ENCODE measurements around the gene GNAT1. TPM values are rescaled to one million over a fixed set of nuclear protein-coding genes. Genes with fewer than 3 reads are reported as not detected.
A peak's percentile ranks its signal among the peaks of the same experiment; 100 is the strongest.

Gene GNAT1
- total RNA-seq, 1 experiment from 2014 or later, result 0.13 TPM

- ChIA-PET CTCF (interaction anchor here (0.7 to 17.1 kb wide), 7 partner anchors 12 to 143 kb away, joined by 3 to 604 read pairs (median 82); partner anchors contain the start of genes GNAT1 and SLC38A3), POLR2A (interaction anchor here (2.2 kb wide), 1 partner anchor 17 kb away, joined by 6 read pairs; no protein-coding TSS in a partner anchor)
- TF ChIP-seq MXD4 (CRISPR knock-in tag; IDR thresholded peaks at IDR 0.05; ENCODE audit: borderline replicate concordance) (no peak), HMGA2 (CRISPR knock-in tag; IDR thresholded peaks at IDR 0.05) (no peak), ATF2 (CRISPR knock-in tag; IDR thresholded peaks at IDR 0.05; ENCODE audit: borderline replicate concordance, low read depth) (no peak), PRRX2 (CRISPR knock-in tag; IDR thresholded peaks at IDR 0.05) (no peak)
- Mint-ChIP-seq H3K4me3 (no peak overlapping the region), H3K4me1 (peaks cover 27% of the 10 kb centered on the region), H3K27me3 (ENCODE audit: low read depth) (peaks cover 4% of the 10 kb centered on the region), H3K36me3 (no peaks in the 10 kb centered on the region), H3K9me3 (no peaks in the 10 kb centered on the region), H3K27ac (no peak overlapping the region)
- ATAC-seq, result no peak
- no peak for DNase-seq (ENCODE audit: low spot score)
Observed at GRCh38 chr3:50229490-50229889, 38.1 kb downstream of the GNAT1 start.

GRCh38 chr3:50230104-50230793 is 38.8 kb downstream of the GNAT1 start:
- H3K36me3 Mint-ChIP-seq, result no peaks in the 10 kb centered on the region
- no peak overlapping the region for H3K4me3 Mint-ChIP-seq
- peaks cover 23% of the 10 kb centered on the region for H3K4me1 Mint-ChIP-seq
- TF ChIP-seq MYBL2 (CRISPR knock-in tag; IDR thresholded peaks at IDR 0.05), result no peak
- no peak for TF ChIP-seq ZNF121 (CRISPR knock-in tag; IDR thresholded peaks at IDR 0.05)
- no peak for TF ChIP-seq CREM (CRISPR knock-in tag; IDR thresholded peaks at IDR 0.05)
- TF ChIP-seq ZNF219 (CRISPR knock-in tag; IDR thresholded peaks at IDR 0.05; ENCODE audit: borderline replicate concordance), result no peak
- H3K27ac Mint-ChIP-seq, result no peak overlapping the region
- ATAC-seq (no peak), DNase-seq (ENCODE audit: low spot score) (no peak)
- H3K27me3 Mint-ChIP-seq (ENCODE audit: low read depth), result peaks cover 4% of the 10 kb centered on the region
- ChIA-PET POLR2A (no interaction called here), CTCF (interaction anchor here (0.6 to 17.1 kb wide), 4 partner anchors 9 to 37 kb away, joined by 3 to 604 read pairs (median 82); partner anchors contain the start of gene GNAT1)
- no peaks in the 10 kb centered on the region for H3K9me3 Mint-ChIP-seq

- CTCF ChIA-PET, result interaction anchor here (0.6 to 17.1 kb wide), 4 partner anchors 9 to 37 kb away, joined by 3 to 604 read pairs (median 82); partner anchors contain the start of gene GNAT1
- no peaks in the 10 kb centered on the region for H3K36me3 Mint-ChIP-seq
- DNase-seq (ENCODE audit: low spot score), result no peak
- no peak for ATAC-seq
- no peaks in the 10 kb centered on the region for H3K9me3 Mint-ChIP-seq
- POLR2A ChIA-PET, result no interaction called here
- no peak overlapping the region for H3K4me3 Mint-ChIP-seq
- H3K27me3 Mint-ChIP-seq (ENCODE audit: low read depth), result peaks cover 4% of the 10 kb centered on the region
- peak overlapping the region; percentile 13; the same call in 1 of the 2 replicates for H3K27ac Mint-ChIP-seq
- TF ChIP-seq E2F4 (CRISPR knock-in tag; IDR thresholded peaks at IDR 0.05; ENCODE audit: borderline replicate concordance, low read depth), result no peak
- no peak for TF ChIP-seq PRRX2 (CRISPR knock-in tag; IDR thresholded peaks at IDR 0.05)
- TF ChIP-seq HMGXB4 (CRISPR knock-in tag; IDR thresholded peaks at IDR 0.05), result no peak
- no peak for TF ChIP-seq NR3C1 (CRISPR knock-in tag; conservative IDR thresholded peaks at IDR 0.05; ENCODE audit: low read depth)
- no peak for TF ChIP-seq ZNF416 (CRISPR knock-in tag; IDR thresholded peaks at IDR 0.05)
- TF ChIP-seq ZNF396 (CRISPR knock-in tag; IDR thresholded peaks at IDR 0.05; ENCODE audit: borderline replicate concordance), result no peak
- peaks cover 26% of the 10 kb centered on the region for H3K4me1 Mint-ChIP-seq
Observed at GRCh38 chr3:50230794-50231125, 39.4 kb downstream of the GNAT1 start.

- H3K4me3 Mint-ChIP-seq, result no peak overlapping the region
- ChIA-PET POLR2A (no interaction called here), CTCF (interaction anchor here (6.8 to 17.1 kb wide), 2 partner anchors 15 to 38 kb away, joined by 154 to 604 read pairs; partner anchors contain the start of gene GNAT1)
- no peaks in the 10 kb centered on the region for H3K36me3 Mint-ChIP-seq
- no peak for ATAC-seq
- H3K27me3 Mint-ChIP-seq (ENCODE audit: low read depth), result peaks cover 4% of the 10 kb centered on the region
- H3K4me1 Mint-ChIP-seq, result peaks cover 22% of the 10 kb centered on the region
- H3K9me3 Mint-ChIP-seq, result no peaks in the 10 kb centered on the region
- no peak for DNase-seq (ENCODE audit: low spot score)
- H3K27ac Mint-ChIP-seq, result no peak overlapping the region
- TF ChIP-seq SMAD3 (CRISPR knock-in tag; IDR thresholded peaks at IDR 0.05; ENCODE audit: borderline replicate concordance) (no peak), IRF2 (CRISPR knock-in tag; IDR thresholded peaks at IDR 0.05; ENCODE audit: borderline replicate concordance, low read depth) (no peak), IRF1 (CRISPR knock-in tag; IDR thresholded peaks at IDR 0.05) (no peak), OVOL2 (CRISPR knock-in tag; IDR thresholded peaks at IDR 0.05; ENCODE audit: borderline replicate concordance) (no peak), RORB (CRISPR knock-in tag; IDR thresholded peaks at IDR 0.05) (no peak), ERG (CRISPR knock-in tag; IDR thresholded peaks at IDR 0.05) (no peak), NFYB (CRISPR knock-in tag; conservative IDR thresholded peaks at IDR 0.05; ENCODE audit: low read depth) (no peak), EMX1 (CRISPR knock-in tag; IDR thresholded peaks at IDR 0.05) (no peak), CBFB (CRISPR knock-in tag; IDR thresholded peaks at IDR 0.05; ENCODE audit: low read depth) (no peak), ATF3 (CRISPR knock-in tag; conservative IDR thresholded peaks at IDR 0.05) (no peak)
Observed at GRCh38 chr3:50231581-50231980, 40.2 kb downstream of the GNAT1 start.
